Liver (tissue), 9 donors: ENCODE data around the gene ENOX1. TPM values are rescaled to one million over a fixed set of nuclear protein-coding genes. Genes with fewer than 3 reads are reported as not detected.

Experiments used
- DNase-seq: peaks from one replicate; pipeline ENCODE4 v3.0.0-alpha.2; 2017; ENCODE audit warnings: low spot score
- H3K27ac ChIP-seq, 2 donors: one replicate each; pipeline ENCODE4 v1.7.0; 2013; ENCODE audit warnings: inconsistent platforms in 2 of 2, low read length in 2 of 2, control low read depth in 1 of 2, low read depth in 1 of 2, mild to moderate bottlenecking in 1 of 2
- H3K27me3 ChIP-seq, 4 donors: one replicate each; pipeline versions ENCODE4 v1.6.1 to v1.7.0; 2013; ENCODE audit warnings: low read length in 3 of 4, inconsistent platforms in 1 of 4, mild to moderate bottlenecking in 1 of 4, moderate library complexity in 1 of 4; ENCODE audit not compliant: control insufficient read depth in 4 of 4, insufficient read depth in 4 of 4
- H3K36me3 ChIP-seq, 4 donors: one replicate each; pipeline versions ENCODE4 v1.6.1 to v1.7.0; 2013; ENCODE audit warnings: low read length in 3 of 4, mild to moderate bottlenecking in 3 of 4, low read depth in 1 of 4, moderate library complexity in 1 of 4; ENCODE audit not compliant: control insufficient read depth in 4 of 4, insufficient read depth in 3 of 4
- H3K4me1 ChIP-seq, 4 donors: one replicate each; pipeline versions ENCODE4 v1.6.1 to v1.7.0; 2013; ENCODE audit warnings: low read length in 3 of 4, mild to moderate bottlenecking in 3 of 4, moderate library complexity in 1 of 4; ENCODE audit not compliant: control insufficient read depth in 4 of 4, insufficient read depth in 4 of 4
- H3K4me3 ChIP-seq, 3 donors: one replicate each; pipeline versions ENCODE4 v1.6.1 to v1.7.0; 2013; ENCODE audit warnings: low read length in 3 of 3, control low read depth in 1 of 3, low read depth in 1 of 3, mild to moderate bottlenecking in 1 of 3
- H3K9ac ChIP-seq, 2 donors: one replicate each; pipeline ENCODE4 v1.7.0; 2013; ENCODE audit warnings: low read length in 2 of 2, mild to moderate bottlenecking in 2 of 2, moderate library complexity in 2 of 2, control low read depth in 1 of 2, low read depth in 1 of 2
- H3K9me3 ChIP-seq, 4 donors: one replicate each; pipeline versions ENCODE4 v1.6.1 to v1.7.0; 2013; ENCODE audit warnings: low read length in 3 of 4; ENCODE audit not compliant: control insufficient read depth in 4 of 4
- ATF3 ChIP-seq: IDR thresholded peaks from 2 replicates; pipeline ENCODE4 v1.6.1; 2016; ENCODE audit warnings: antibody characterized with exemption
- CTCF ChIP-seq: fragments of 150-350 bp; IDR thresholded peaks from 2 replicates; pipeline ENCODE4 v1.5.1; 2017; ENCODE audit warnings: improper control_type of control experiment, low read depth, low read length; ENCODE audit not compliant: missing input control
- EGR1 ChIP-seq, 2 donors: IDR thresholded peaks; 2 replicates each; pipeline ENCODE4 v1.6.1; 2016 to 2018; ENCODE audit warnings: antibody characterized with exemption in 2 of 2, low read depth in 2 of 2
- FOXA1 ChIP-seq: IDR thresholded peaks from 2 replicates; pipeline ENCODE4 v1.6.1; 2016; ENCODE audit warnings: antibody characterized with exemption
- FOXA2 ChIP-seq: IDR thresholded peaks from 2 replicates; pipeline ENCODE4 v1.6.1; 2016; ENCODE audit warnings: antibody characterized with exemption
- GABPA ChIP-seq, 2 donors: IDR thresholded peaks in 1 of 2; conservative IDR thresholded peaks in 1 of 2; 2 replicates each; pipeline ENCODE4 v1.6.1; 2016; ENCODE audit warnings: antibody characterized with exemption in 2 of 2, mild to moderate bottlenecking in 1 of 2, moderate library complexity in 1 of 2
- HNF4A ChIP-seq, 2 donors: conservative IDR thresholded peaks; 2 replicates each; pipeline ENCODE4 v1.6.1; 2016; ENCODE audit warnings: antibody characterized with exemption in 2 of 2, mild to moderate bottlenecking in 2 of 2
- HNF4G ChIP-seq: IDR thresholded peaks from 2 replicates; pipeline ENCODE4 v1.6.1; 2016; ENCODE audit warnings: antibody characterized with exemption
- JUND ChIP-seq, 2 donors: IDR thresholded peaks; 2 replicates each; pipeline ENCODE4 v1.6.1; 2016; ENCODE audit warnings: antibody characterized with exemption in 2 of 2
- MAX ChIP-seq: IDR thresholded peaks from 2 replicates; pipeline ENCODE4 v1.6.1; 2016; ENCODE audit warnings: antibody characterized with exemption
- NR2F2 ChIP-seq: IDR thresholded peaks from 2 replicates; pipeline ENCODE4 v1.6.1; 2016; ENCODE audit warnings: antibody characterized with exemption
- RAD21 ChIP-seq, 2 donors: IDR thresholded peaks; 2 replicates each; pipeline ENCODE4 v1.6.1; 2016; ENCODE audit warnings: antibody characterized with exemption in 2 of 2, mild to moderate bottlenecking in 2 of 2
- REST ChIP-seq: IDR thresholded peaks from 2 replicates; pipeline ENCODE4 v1.6.1; 2016; ENCODE audit warnings: antibody characterized with exemption, mild to moderate bottlenecking
- RXRA ChIP-seq, 2 donors: IDR thresholded peaks; 2 replicates each; pipeline ENCODE4 v1.6.1; 2017 to 2018; ENCODE audit warnings: antibody characterized with exemption in 2 of 2, mild to moderate bottlenecking in 1 of 2
- SP1 ChIP-seq: IDR thresholded peaks from 2 replicates; pipeline ENCODE4 v1.6.1; 2018; ENCODE audit warnings: antibody characterized with exemption, mild to moderate bottlenecking
- TAF1 ChIP-seq: conservative IDR thresholded peaks from 2 replicates; pipeline ENCODE4 v1.6.1; 2016; ENCODE audit warnings: antibody characterized with exemption, mild to moderate bottlenecking
- YY1 ChIP-seq: IDR thresholded peaks from 2 replicates; pipeline ENCODE4 v1.6.1; 2016; ENCODE audit warnings: antibody characterized with exemption, mild to moderate bottlenecking
- ZBTB33 ChIP-seq: IDR thresholded peaks from 2 replicates; pipeline ENCODE4 v1.6.1; 2016; ENCODE audit warnings: antibody characterized with exemption
- WGBS: extraction: QIAGEN DNeasy Blood & Tissue Kit; methylation state at CpG from one replicate; pipeline ENCODE4 v1.1.7; 2013; 5-methylcytosine and 5-hydroxymethylcytosine counted together
- polyA plus RNA-seq, 2 donors: library from polyadenylated mRNA; stranded (reverse) in 1 of 2; unstranded in 1 of 2; fragments of 200-250 nt in 1 of 2; fragments of >200 nt in 1 of 2; fragmentation: Nextera tagmentation in 1 of 2; extraction: Ambion mirVana in 1 of 2; gene quantifications; one replicate each; pipeline versions ENCODE4 v1.2.1 to v1.2.3, GENCODE V29; 2013 to 2015
- total RNA-seq, 2 donors: library from RNA; depleted of rRNA; stranded (reverse); fragments of >200 nt; gene quantifications; one replicate each; pipeline ENCODE4 v1.2.3, GENCODE V29; 2014
- donor health status: healthy.
- donor health status: healthy.
- donor health status: healthy.
- donor health status: healthy.
- donor health status: healthy.

ENOX1 gene
- total and polyA plus RNA-seq, 4 donors: 0.02 to 0.33 (median 0.08) TPM; not detected in 1

- DNase-seq: no peak
- Histone ChIP-seq H3K27me3 (peaks cover 0 to 3% (median 0%) of the 10 kb centered on the region in 4 donors), H3K4me1 (no peaks in the 10 kb centered on the region), H3K27ac (no peak overlapping the region), H3K36me3 (no peaks in the 10 kb centered on the region), H3K9me3 (peaks cover 0 to 6% (median 2%) of the 10 kb centered on the region in 4 donors), H3K4me3 (no peak overlapping the region), H3K9ac (no peak overlapping the region)
- TF ChIP-seq ATF3: no peak
- no peak for TF ChIP-seq TAF1
- TF ChIP-seq HNF4A (conservative IDR thresholded peaks at IDR 0.05): no peak
- TF ChIP-seq YY1: no peak
- TF ChIP-seq ZBTB33: no peak
- no peak for TF ChIP-seq JUND (IDR thresholded peaks at IDR 0.05)
- no peak for TF ChIP-seq FOXA1
- no peak for TF ChIP-seq HNF4G
- no peak for TF ChIP-seq GABPA (IDR thresholded peaks at IDR 0.05 in 1 of 2, conservative IDR thresholded peaks at IDR 0.05 in 1 of 2)
- no peak for TF ChIP-seq RXRA (IDR thresholded peaks at IDR 0.05)
- no peak for TF ChIP-seq SP1
- no peak for TF ChIP-seq FOXA2
- TF ChIP-seq RAD21 (IDR thresholded peaks at IDR 0.05): no peak
- no peak for TF ChIP-seq REST
- no peak for TF ChIP-seq EGR1 (IDR thresholded peaks at IDR 0.05; ENCODE audit: low read depth in 2 of 2)
- TF ChIP-seq CTCF: no peak
- no peak for TF ChIP-seq MAX
- TF ChIP-seq NR2F2: no peak
- 59% methylated on average over 1 of the region's 1 CpG for WGBS
Observed at GRCh38 chr13:43200736-43201135, 586.0 kb downstream of the ENOX1 start.
